HepG2 (cell line): ENCODE measurements around the gene SLC12A5. TPM values are rescaled to one million over a fixed set of nuclear protein-coding genes. Genes with fewer than 3 reads are reported as not detected.

Experiments
- ATAC-seq: fragments of 200-7000 bp; cut with Tn5 transposase; 3 replicates; pipeline ENCODE4 v1.9.1; 2020; ENCODE audit warnings: mild to moderate bottlenecking, moderate library complexity
- BruUV-seq: library from RNA; stranded (reverse); fragments of 400-500 nt; replicated peaks from 2 replicates; lab custom pipeline; 2021; lab: Mats Ljungman, UMichigan
- CTCF ChIA-PET: fragments of 300-600 bp; formaldehyde crosslinking; extraction: SDS; loops from one replicate; lab custom pipeline; 2021; ENCODE audit warnings: low total read pairs, inconsistent platforms, low intra/inter-chr PET ratio; lab: Yijun Ruan, JAX
- POLR2A ChIA-PET: fragments of 350-600 bp; sonication (Branson Sonifier 250); formaldehyde crosslinking; loops from one replicate; lab custom pipeline; 2020; ENCODE audit warnings: antibody characterized with exemption, inconsistent platforms; lab: Yijun Ruan, JAX
- DNase-seq: peaks from one replicate; pipeline ENCODE4 v3.0.0-alpha.2; 2015; ENCODE audit warnings: low spot score
- FAIRE-seq: peaks from 3 replicates; lab custom pipeline; 2011; peaks lifted over from hg19 to GRCh38; lab: Jason Lieb, UNC
- H2AFZ ChIP-seq: one replicate; pipeline ENCODE4 v1.6.1; 2011; ENCODE audit warnings: low read length, inconsistent platforms
- H3K27ac ChIP-seq: fragments of 300-600 bp; 3 replicates; pipeline ENCODE4 v1.8.0; 2011; ENCODE audit warnings: mixed run types, mild to moderate bottlenecking, mixed read lengths, low read length, inconsistent platforms; ENCODE audit not compliant: insufficient read depth; ENCODE audit errors: extremely low read length
- H3K27me3 ChIP-seq, 2 experiments: fragments of 200-600 bp in 1 of 2; 2 replicates in 1 of 2; 3 replicates in 1 of 2; pipeline versions ENCODE4 v1.6.0 to v1.8.0; 2011; ENCODE audit warnings: low read length in 2 of 2, mild to moderate bottlenecking in 2 of 2, moderate library complexity in 2 of 2, inconsistent platforms in 1 of 2; ENCODE audit not compliant: insufficient read depth in 2 of 2, control insufficient read depth in 1 of 2
- H3K36me3 ChIP-seq, 2 experiments: fragments of 200-600 bp in 1 of 2; replicated peaks in 1 of 2; 2 replicates in 1 of 2; 3 replicates in 1 of 2; pipeline versions ENCODE4 v1.5.1 to v1.8.0; 2011; ENCODE audit warnings: low read length in 2 of 2, inconsistent platforms in 1 of 2; ENCODE audit not compliant: insufficient read depth in 2 of 2, control insufficient read depth in 1 of 2
- H3K4me1 ChIP-seq: 2 replicates; pipeline ENCODE4 v1.5.1; 2012; ENCODE audit warnings: low read length, inconsistent platforms; ENCODE audit not compliant: insufficient read depth
- H3K4me2 ChIP-seq: 2 replicates; pipeline ENCODE4 v1.6.0; 2011; ENCODE audit warnings: low read depth, low read length, inconsistent platforms
- H3K4me3 ChIP-seq, 3 experiments: fragments of 200-600 bp in 1 of 3; sonication (generic), shearing (Covaris generic) in 1 of 3; replicated peaks in 1 of 3; 2 replicates each; pipeline ENCODE4 v1.5.1; 2011 to 2016; ENCODE audit warnings: low read length in 3 of 3, inconsistent platforms in 2 of 3, low read depth in 2 of 3, mild to moderate bottlenecking in 2 of 3, control low read depth in 1 of 3, mixed read lengths in 1 of 3; ENCODE audit not compliant: insufficient read depth in 1 of 3
- H3K79me2 ChIP-seq: one replicate; pipeline ENCODE4 v1.6.1; 2011; ENCODE audit warnings: low read length, inconsistent platforms; ENCODE audit not compliant: insufficient read depth
- H3K9ac ChIP-seq: 2 replicates; pipeline ENCODE4 v1.6.0; 2011; ENCODE audit warnings: mild to moderate bottlenecking, low read depth, low read length, inconsistent platforms; ENCODE audit not compliant: insufficient read depth
- H3K9me3 ChIP-seq: 2 replicates; pipeline ENCODE4 v1.5.1; 2012; ENCODE audit warnings: mild to moderate bottlenecking, low read length
- H4K20me1 ChIP-seq: 2 replicates; pipeline ENCODE4 v1.6.0; 2011; ENCODE audit warnings: inconsistent platforms, mild to moderate bottlenecking, low read length, moderate library complexity; ENCODE audit not compliant: insufficient read depth
- ATF5 ChIP-seq: sonication (generic); formaldehyde crosslinking; IDR thresholded peaks from 2 replicates; pipeline ENCODE4 v1.4.0; 2020; ENCODE audit warnings: mild to moderate bottlenecking, low read depth, missing genetic modification reagents
- EEA1 ChIP-seq: sonication (generic); formaldehyde crosslinking; IDR thresholded peaks from 2 replicates; pipeline ENCODE4 v1.5.1; 2020; ENCODE audit warnings: mild to moderate bottlenecking, missing genetic modification reagents, borderline replicate concordance
- EZH2 ChIP-seq: conservative IDR thresholded peaks from 2 replicates; pipeline ENCODE4 v1.6.1; 2012; ENCODE audit warnings: mild to moderate bottlenecking, low read depth, low read length, moderate library complexity
- HNRNPK ChIP-seq: fragments of 200-400 bp; formaldehyde crosslinking; IDR thresholded peaks from 2 replicates; pipeline ENCODE4 v1.6.1; 2018; ENCODE audit warnings: low read length, low read depth, moderate library complexity, mild to moderate bottlenecking; ENCODE audit not compliant: poor library complexity, severe bottlenecking
- MTF2 ChIP-seq: sonication (generic); formaldehyde crosslinking; IDR thresholded peaks from 2 replicates; pipeline ENCODE4 v1.5.0; 2020; ENCODE audit warnings: missing genetic modification reagents, borderline replicate concordance
- NR0B2 ChIP-seq: sonication (generic); formaldehyde crosslinking; IDR thresholded peaks from 2 replicates; pipeline ENCODE4 v1.4.0; 2020; ENCODE audit warnings: mild to moderate bottlenecking, missing genetic modification reagents
- NR2C2 ChIP-seq: sonication (generic); formaldehyde crosslinking; IDR thresholded peaks from 2 replicates; pipeline ENCODE4 v1.4.0; 2020; ENCODE audit warnings: missing genetic modification reagents, mild to moderate bottlenecking, moderate library complexity, borderline replicate concordance
- RBM39 ChIP-seq: fragments of 200-400 bp; formaldehyde crosslinking; IDR thresholded peaks from one replicate; pipeline ENCODE4 v1.6.1; 2018; ENCODE audit warnings: antibody characterized with exemption, mild to moderate bottlenecking, low read depth, low read length; ENCODE audit not compliant: poor library complexity, severe bottlenecking
- TEF ChIP-seq: sonication (generic); formaldehyde crosslinking; IDR thresholded peaks from 2 replicates; pipeline ENCODE4 v1.5.0; 2020; ENCODE audit warnings: missing genetic modification reagents
- ZNF563 ChIP-seq: sonication (generic); formaldehyde crosslinking; IDR thresholded peaks from 2 replicates; pipeline ENCODE4 v1.8.0; 2022; ENCODE audit warnings: mild to moderate bottlenecking, moderate library complexity, missing genetic modification reagents
- WGBS: methylation state at CpG from one replicate; pipeline ENCODE4 v1.1.6; 2017; ENCODE audit warnings: low lambda C conversion rate; 5-methylcytosine and 5-hydroxymethylcytosine counted together
- in situ Hi-C: cut with HindIII; loops from 2 replicates; pipeline ENCODE4 v1.10.0; 2017; ENCODE audit warnings: low pct_unique_long_range_greater_than_20kb; ENCODE audit not compliant: extremely low pct_ligation_motif_present
- intact Hi-C: fragments of 100-400 bp; cut with micrococcal nuclease; formaldehyde crosslinking; loops from one replicate; pipeline ENCODE4 v1.10.0; 2022; ENCODE audit not compliant: unreplicated experiment
- polyA plus RNA-seq, 8 experiments: library from polyadenylated mRNA; depleted of rRNA in 3 of 8; stranded (reverse) in 7 of 8; unstranded in 1 of 8; fragments of >200 nt; fragmentation: Illumina TruSeq in 4 of 8; extraction: Trizol in 4 of 8; gene quantifications; 2 replicates each; pipeline versions ENCODE4 v1.2.1 to v1.2.3, GENCODE V29; 2011 to 2016; ENCODE audit warnings: low read depth in 4 of 8, missing spikeins in 1 of 8, mixed read lengths in 1 of 8; ENCODE audit not compliant: insufficient read depth in 1 of 8
- total RNA-seq, 5 experiments: library from RNA; depleted of rRNA; stranded (reverse); fragments of >200 nt; fragmentation: Illumina TruSeq; extraction: Trizol; gene quantifications; 2 replicates each; pipeline ENCODE4 v1.2.3, GENCODE V29; 2016; ENCODE audit warnings: low read depth in 1 of 5

The SLC12A5 gene
- total and polyA plus RNA-seq, 2 of the 13 experiments (the other 11 are each of a cell fraction or from before 2014, with no cell fraction given): 4.3 to 5.4 TPM

GRCh38 chr20:46031014-46031569, 2.1 kb downstream of the SLC12A5 start:
- ATAC-seq: no peak
- peaks cover 31% of the 10 kb centered on the region for H4K20me1 ChIP-seq
- no peaks in the 10 kb centered on the region for H3K36me3 ChIP-seq
- ChIA-PET POLR2A (no interaction called here), CTCF (interaction anchor here (1.0 kb wide), 1 partner anchor 8 kb away, joined by 3 read pairs; no protein-coding TSS in a partner anchor)
- no peak overlapping the region for H3K4me3 ChIP-seq
- DNase-seq: no peak
- intact Hi-C loops: no loop called here
- no peaks in the 10 kb centered on the region for H3K9me3 ChIP-seq
- FAIRE-seq: no peak
- H3K27me3 ChIP-seq: peaks cover 7 to 32% of the 10 kb centered on the region in 2 experiments
- no peak overlapping the region for H2AFZ ChIP-seq
- in situ Hi-C loops: no loop called here
- no peaks in the 10 kb centered on the region for H3K79me2 ChIP-seq
- no peak overlapping the region for H3K4me2 ChIP-seq
- H3K27ac ChIP-seq: no peak overlapping the region
- no TSS peak for BruUV-seq
- WGBS: 21% methylated on average over 11 of the region's 11 CpGs
- peak; percentile 59 for TF ChIP-seq EZH2
- no peak for TF ChIP-seq EEA1 (CRISPR knock-in tag)
- H3K9ac ChIP-seq: no peak overlapping the region
- H3K4me1 ChIP-seq: no peaks in the 10 kb centered on the region

GRCh38 chr20:46031701-46032254, 2.8 kb downstream of the SLC12A5 start:
- ATAC-seq: peak; percentile 27
- ChIA-PET POLR2A (no interaction called here), CTCF (interaction anchor here (1.0 kb wide), 1 partner anchor 9 kb away, joined by 3 read pairs; no protein-coding TSS in a partner anchor)
- no peaks in the 10 kb centered on the region for H3K9me3 ChIP-seq
- no peak for FAIRE-seq
- BruUV-seq: no TSS peak
- H3K9ac ChIP-seq: no peak overlapping the region
- H3K36me3 ChIP-seq: no peaks in the 10 kb centered on the region
- H2AFZ ChIP-seq: no peak overlapping the region
- H3K27ac ChIP-seq: no peak overlapping the region
- peak overlapping the region in 1 of 3 experiments; percentile 24; a peak in 1 of 6 replicates for H3K4me3 ChIP-seq
- H3K4me2 ChIP-seq: peak overlapping the region; percentile 28
- intact Hi-C loops: no loop called here
- WGBS: 8% methylated on average over 43 of the region's 55 CpGs
- in situ Hi-C loops: no loop called here
- no peak for DNase-seq
- no peaks in the 10 kb centered on the region for H3K4me1 ChIP-seq
- no peaks in the 10 kb centered on the region for H3K79me2 ChIP-seq
- H4K20me1 ChIP-seq: peaks cover 27% of the 10 kb centered on the region
- H3K27me3 ChIP-seq: peaks cover 7 to 32% of the 10 kb centered on the region in 2 experiments
- TF ChIP-seq RBM39: no peak
- TF ChIP-seq ZNF563 (CRISPR knock-in tag): 0 out of 2 replicates have a peak, but pooled peaks have one; percentile 26
- 0 out of 2 replicates have a peak, but pooled peaks have one; percentile 28 for TF ChIP-seq NR0B2 (CRISPR knock-in tag)
- TF ChIP-seq NR2C2: no peak
- peak; percentile 22; the same call in 1 of the 2 replicates for TF ChIP-seq TEF
- TF ChIP-seq MTF2 (CRISPR knock-in tag): peak; percentile 39; the same call in 1 of the 2 replicates
- TF ChIP-seq HNRNPK: peak; percentile 36
- no peak for TF ChIP-seq ATF5 (CRISPR knock-in tag)
